Right atrium auricular region (tissue), 2 donors: ENCODE measurements around the gene MX2. TPM values are rescaled to one million over a fixed set of nuclear protein-coding genes. Genes with fewer than 3 reads are reported as not detected.
"Not testable (repeated sequence)": the region's sequence is repeated elsewhere in the genome, so short reads cannot be mapped to it uniquely, and the experiment has no call there.

Experiments used
- DNase-seq: peaks from one replicate; pipeline ENCODE4 v3.0.0-alpha.2; 2019; ENCODE audit warnings: low spot score
- H3K27ac ChIP-seq, 2 donors: fragments of 200-600 bp; sonication (generic); 1 replicate in 1 of 2; 2 replicates in 1 of 2; pipeline ENCODE4 v1.5.1; 2016 to 2019
- H3K27me3 ChIP-seq, 2 donors: fragments of 200-600 bp; sonication (generic); one replicate each; pipeline versions ENCODE4 v1.5.1 to v1.6.0; 2017 to 2019
- H3K36me3 ChIP-seq: fragments of 200-600 bp; sonication (generic); one replicate; pipeline ENCODE4 v1.5.1; 2016
- H3K4me1 ChIP-seq, 2 donors: fragments of 200-600 bp; sonication (generic); one replicate each; pipeline versions ENCODE4 v1.5.1 to v1.6.0; 2017 to 2019
- H3K4me3 ChIP-seq, 2 donors: fragments of 200-600 bp; sonication (generic); 1 replicate in 1 of 2; 2 replicates in 1 of 2; pipeline ENCODE4 v1.5.1; 2017 to 2019; ENCODE audit warnings: mild to moderate bottlenecking in 1 of 2, moderate library complexity in 1 of 2
- H3K9me3 ChIP-seq, 2 donors: fragments of 200-600 bp; sonication (generic); one replicate each; pipeline ENCODE4 v1.5.1; 2019
- total RNA-seq, 2 donors: library from RNA; depleted of rRNA; stranded (reverse); fragments of >200 nt; gene quantifications; one replicate each; pipeline ENCODE4 v1.1.0, GENCODE V29; 2016
- TF ChIP-seq, protein P1 (sequence below), 2 donors: fragments of 200-600 bp; sonication (generic); IDR thresholded peaks; one replicate each; pipeline ENCODE4 v1.5.1; 2019; ENCODE audit warnings: antibody characterized with exemption in 2 of 2

MX2 gene
- total RNA-seq, 2 donors from 2014 or later: 5.5 to 5.9 TPM

DNA sequence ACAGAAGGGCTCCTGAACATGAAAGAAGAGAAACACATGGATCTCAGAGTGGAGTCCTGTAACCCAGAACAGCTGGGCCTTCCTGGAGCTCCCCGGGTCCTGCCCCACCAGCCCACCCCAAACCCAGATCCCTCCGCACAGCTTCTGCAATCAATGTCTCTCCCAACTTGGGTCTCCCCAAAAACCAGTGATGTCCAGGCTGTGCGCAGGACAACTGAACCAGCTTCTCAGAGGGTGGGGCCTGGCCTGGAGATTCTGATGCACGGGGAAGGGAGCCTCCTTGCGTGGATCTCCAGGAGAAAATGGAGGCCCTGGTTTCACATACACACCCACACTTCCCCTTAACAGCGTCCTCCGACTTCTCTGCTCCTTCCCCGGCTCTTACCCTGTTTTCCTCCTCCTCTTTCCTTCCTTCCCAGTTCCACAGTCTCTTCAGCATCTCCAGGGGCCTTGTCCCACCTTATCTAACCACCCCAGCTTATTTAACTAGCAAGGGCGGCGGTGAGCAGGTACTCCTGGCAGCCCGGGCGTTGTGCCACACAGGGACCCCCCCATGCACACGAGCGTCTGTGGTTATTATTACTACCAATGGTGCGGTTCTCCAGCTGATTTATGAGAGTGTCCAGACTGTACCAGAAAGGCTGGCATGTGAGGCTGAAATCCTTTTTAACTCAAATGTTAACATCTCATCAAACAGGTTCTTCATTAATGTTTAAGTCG is 11.2 kb upstream of the MX2 start:
- no peak for DNase-seq
- Histone ChIP-seq H3K4me3 (no peak overlapping the region), H3K36me3 (no peaks in the 10 kb centered on the region), H3K27ac (no peak overlapping the region), H3K4me1 (no peaks in the 10 kb centered on the region), H3K9me3 (no peaks in the 10 kb centered on the region), H3K27me3 (no peaks in the 10 kb centered on the region)
- TF ChIP-seq, protein P1, sequence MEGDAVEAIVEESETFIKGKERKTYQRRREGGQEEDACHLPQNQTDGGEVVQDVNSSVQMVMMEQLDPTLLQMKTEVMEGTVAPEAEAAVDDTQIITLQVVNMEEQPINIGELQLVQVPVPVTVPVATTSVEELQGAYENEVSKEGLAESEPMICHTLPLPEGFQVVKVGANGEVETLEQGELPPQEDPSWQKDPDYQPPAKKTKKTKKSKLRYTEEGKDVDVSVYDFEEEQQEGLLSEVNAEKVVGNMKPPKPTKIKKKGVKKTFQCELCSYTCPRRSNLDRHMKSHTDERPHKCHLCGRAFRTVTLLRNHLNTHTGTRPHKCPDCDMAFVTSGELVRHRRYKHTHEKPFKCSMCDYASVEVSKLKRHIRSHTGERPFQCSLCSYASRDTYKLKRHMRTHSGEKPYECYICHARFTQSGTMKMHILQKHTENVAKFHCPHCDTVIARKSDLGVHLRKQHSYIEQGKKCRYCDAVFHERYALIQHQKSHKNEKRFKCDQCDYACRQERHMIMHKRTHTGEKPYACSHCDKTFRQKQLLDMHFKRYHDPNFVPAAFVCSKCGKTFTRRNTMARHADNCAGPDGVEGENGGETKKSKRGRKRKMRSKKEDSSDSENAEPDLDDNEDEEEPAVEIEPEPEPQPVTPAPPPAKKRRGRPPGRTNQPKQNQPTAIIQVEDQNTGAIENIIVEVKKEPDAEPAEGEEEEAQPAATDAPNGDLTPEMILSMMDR (IDR thresholded peaks at IDR 0.05): no peak

DNA sequence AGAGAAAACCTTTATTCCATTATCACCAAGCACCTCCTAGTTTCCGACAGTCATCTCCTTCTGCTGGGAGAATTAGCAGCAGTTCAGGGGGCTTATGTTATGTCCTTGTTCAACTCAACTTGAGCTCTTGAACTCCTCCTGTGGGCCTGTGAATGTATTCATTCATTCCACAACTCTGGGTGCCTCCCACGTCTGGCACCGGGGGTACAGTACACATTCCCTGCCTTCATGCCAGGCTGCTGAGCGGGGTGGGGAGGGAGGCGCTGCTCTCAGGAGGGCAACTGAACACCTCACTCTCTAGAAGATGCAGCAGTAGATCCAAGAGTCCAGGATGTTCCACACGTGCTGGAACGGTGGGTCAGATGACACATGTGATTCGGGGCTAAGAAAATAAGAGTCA is 4.3 kb upstream of the MX2 start:
- Histone ChIP-seq H3K36me3 (no peaks in the 10 kb centered on the region), H3K27ac (no peak overlapping the region), H3K4me1 (peaks cover 0 to 13% of the 10 kb centered on the region in 2 donors), H3K9me3 (no peaks in the 10 kb centered on the region), H3K4me3 (no peak overlapping the region), H3K27me3 (no peaks in the 10 kb centered on the region)
- TF ChIP-seq, protein P1 (IDR thresholded peaks at IDR 0.05): no peak
- DNase-seq: no peak

- TF ChIP-seq, protein P1 (IDR thresholded peaks at IDR 0.05): no peak
- H3K4me3 ChIP-seq: no peak overlapping the region
- no peaks in the 10 kb centered on the region for H3K27me3 ChIP-seq
- H3K27ac ChIP-seq: no peak overlapping the region
- no peaks in the 10 kb centered on the region for H3K36me3 ChIP-seq
- DNase-seq: no peak
- H3K4me1 ChIP-seq: peaks cover 0 to 21% of the 10 kb centered on the region in 2 donors
- H3K9me3 ChIP-seq: no peaks in the 10 kb centered on the region
Observed at GRCh38 chr21:41358193-41359166, 3.3 kb upstream of the MX2 start.

- H3K27me3 ChIP-seq: no peaks in the 10 kb centered on the region
- H3K9me3 ChIP-seq: no peaks in the 10 kb centered on the region
- peak; percentile 55 for DNase-seq
- TF ChIP-seq, protein P1 (IDR thresholded peaks at IDR 0.05): no peak
- peaks cover 0 to 29% of the 10 kb centered on the region in 2 donors for H3K4me1 ChIP-seq
- no peak overlapping the region for H3K4me3 ChIP-seq
- no peak overlapping the region for H3K27ac ChIP-seq
- H3K36me3 ChIP-seq: no peaks in the 10 kb centered on the region
Observed at GRCh38 chr21:41359286-41359685, 2.5 kb upstream of the MX2 start.

DNA sequence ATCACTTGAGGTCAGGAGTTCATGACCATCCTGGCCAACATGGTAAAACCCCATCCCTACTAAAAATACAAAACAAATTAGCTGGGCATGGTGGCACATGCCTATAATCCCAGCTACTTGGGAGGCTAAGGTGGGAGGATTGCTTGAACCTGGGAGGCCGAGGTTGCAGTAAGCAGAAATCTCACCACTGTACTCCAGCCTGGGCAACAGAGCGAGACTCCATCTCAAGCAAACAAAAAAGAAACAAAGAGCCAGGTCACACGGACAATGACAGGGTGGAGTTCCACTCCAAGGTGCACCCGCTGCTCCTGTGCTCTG is 2.1 kb upstream of the MX2 start:
- H3K27ac ChIP-seq, H3K36me3 ChIP-seq, H3K4me3 ChIP-seq, H3K27me3 ChIP-seq, H3K9me3 ChIP-seq, DNase-seq: not testable (repeated sequence)
- peaks cover 0 to 30% of the 10 kb centered on the region in 2 donors for H3K4me1 ChIP-seq
